ENCODE measurements around the gene SLCO6A1.

Gene SLCO6A1

DNA sequence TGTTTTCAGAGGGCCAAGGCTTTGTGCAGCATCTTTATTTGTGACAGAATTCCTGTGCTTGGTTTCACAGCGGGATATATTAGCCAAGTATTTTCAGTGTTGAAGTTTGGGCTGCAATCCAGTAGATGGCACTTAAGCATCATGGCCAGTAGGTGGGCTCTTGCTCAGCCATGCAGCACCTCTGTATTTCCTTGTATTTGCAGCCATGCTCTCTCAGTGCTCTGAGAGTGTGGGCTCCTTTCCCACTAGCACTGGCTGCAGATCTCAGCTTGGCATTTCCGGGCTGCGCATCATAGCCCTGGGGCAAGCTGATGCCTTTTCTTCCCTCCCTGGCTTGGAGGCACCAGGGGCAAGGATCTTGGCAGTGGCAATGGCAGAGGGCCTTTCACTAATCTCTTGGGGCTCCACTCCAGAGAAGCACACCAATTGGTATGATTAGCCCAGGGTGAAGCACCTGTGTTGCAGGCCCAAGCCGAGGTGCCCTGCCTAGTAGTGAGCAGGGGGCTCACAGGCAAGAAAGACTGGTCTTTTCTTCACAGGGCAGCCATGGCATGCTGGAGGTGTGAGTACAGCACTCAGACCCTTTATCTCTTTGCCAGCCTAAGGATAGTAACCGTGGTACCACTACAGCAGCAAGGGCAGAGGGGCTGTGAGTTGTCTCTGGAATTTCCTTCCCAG is 48.3 kb downstream of the SLCO6A1 start:
- no peak for DNase-seq

DNA sequence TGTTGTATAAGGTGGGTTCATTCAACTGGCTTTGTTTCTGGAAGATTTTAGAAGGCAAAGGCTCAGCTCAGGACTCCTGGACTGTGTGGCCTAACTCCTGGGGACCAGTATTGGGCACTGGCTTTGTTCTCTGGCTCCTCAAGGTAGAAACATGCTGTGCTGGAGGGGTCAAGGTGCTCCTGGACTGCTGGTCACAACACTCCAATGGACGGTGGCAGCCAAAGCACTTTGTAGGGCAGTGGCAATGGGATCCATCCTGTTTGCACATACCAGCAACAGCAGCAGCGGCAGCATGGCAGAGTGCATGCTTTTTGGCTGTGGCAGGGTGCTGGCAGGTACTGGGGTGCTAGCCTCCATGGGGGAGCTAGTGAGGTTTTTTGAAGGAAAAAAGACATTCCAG is 65.3 kb downstream of the SLCO6A1 start:
- no peak for DNase-seq

- no peak for DNase-seq
These were observed 77.2 kb downstream of the SLCO6A1 start for GRCh38 chr5:102421647-102422046.

- DNase-seq: no peak
These were observed 80.3 kb downstream of the SLCO6A1 start for GRCh38 chr5:102418531-102418930.

GRCh38 chr5:102414448-102414847 is 84.4 kb downstream of the SLCO6A1 start:
- no peak for DNase-seq

- no peak for DNase-seq
These were observed 110.6 kb downstream of the SLCO6A1 start for GRCh38 chr5:102388235-102388634.

GRCh38 chr5:102385365-102385764 is 113.4 kb downstream of the SLCO6A1 start:
- DNase-seq: no peak

DNA sequence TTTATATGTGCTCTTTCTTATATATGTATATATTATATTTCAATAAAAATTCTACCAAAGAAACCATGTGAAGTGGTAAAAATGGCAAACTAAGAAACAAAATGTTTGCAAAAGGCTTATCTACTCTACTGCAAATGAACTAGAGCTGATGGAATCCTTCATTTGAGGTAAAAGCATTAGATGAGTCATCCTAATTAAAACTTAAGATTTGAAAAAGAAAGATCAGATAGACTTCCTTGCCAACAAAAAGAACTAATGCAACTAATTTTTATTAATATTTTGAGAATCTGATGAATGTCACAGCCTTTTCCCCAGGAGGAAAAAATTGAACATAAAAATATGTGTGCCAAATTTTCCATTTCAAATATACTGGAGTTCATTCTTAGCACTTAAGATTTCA is 118.6 kb downstream of the SLCO6A1 start:
- no peak for DNase-seq

DNA sequence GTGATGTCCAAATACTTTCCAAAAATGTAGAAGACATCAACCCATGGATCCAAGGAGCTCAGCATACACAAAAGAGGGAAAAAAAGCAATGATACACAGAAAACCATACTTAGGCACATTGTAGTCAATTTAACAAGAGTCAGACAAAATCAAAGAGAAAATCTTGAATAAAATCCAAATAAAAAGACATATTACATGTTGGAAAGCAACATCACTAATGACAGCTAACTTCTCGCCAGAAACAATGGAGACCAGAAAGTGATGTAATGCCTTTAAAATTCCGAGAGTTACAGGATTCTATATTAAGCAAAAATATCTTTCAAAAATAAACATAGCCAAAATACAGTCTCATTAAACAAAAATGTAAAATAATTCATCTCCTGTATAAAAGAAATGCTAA is 122.9 kb downstream of the SLCO6A1 start:
- no peak for DNase-seq

DNA sequence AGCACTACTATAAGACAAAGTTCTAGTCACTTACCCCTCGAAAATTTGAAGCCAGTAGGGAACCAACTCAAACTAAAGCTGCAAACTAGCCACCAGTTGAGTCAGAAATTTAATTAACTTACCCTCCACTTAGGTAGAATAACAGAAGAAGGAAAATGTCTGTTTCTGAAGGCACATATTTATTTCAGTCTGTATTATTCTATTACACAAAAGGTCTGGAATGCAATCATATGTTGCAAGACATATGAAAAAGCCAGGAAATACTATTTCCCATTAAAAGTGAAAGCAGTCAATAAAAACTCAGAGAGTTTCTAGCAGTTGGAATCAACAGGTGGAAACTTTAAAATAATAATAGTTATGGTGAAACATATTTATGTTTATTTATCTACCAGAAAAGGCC is 123.5 kb downstream of the SLCO6A1 start:
- DNase-seq: no peak

- no peak for DNase-seq
These were observed 130.4 kb downstream of the SLCO6A1 start for GRCh38 chr5:102368392-102368791.

DNA sequence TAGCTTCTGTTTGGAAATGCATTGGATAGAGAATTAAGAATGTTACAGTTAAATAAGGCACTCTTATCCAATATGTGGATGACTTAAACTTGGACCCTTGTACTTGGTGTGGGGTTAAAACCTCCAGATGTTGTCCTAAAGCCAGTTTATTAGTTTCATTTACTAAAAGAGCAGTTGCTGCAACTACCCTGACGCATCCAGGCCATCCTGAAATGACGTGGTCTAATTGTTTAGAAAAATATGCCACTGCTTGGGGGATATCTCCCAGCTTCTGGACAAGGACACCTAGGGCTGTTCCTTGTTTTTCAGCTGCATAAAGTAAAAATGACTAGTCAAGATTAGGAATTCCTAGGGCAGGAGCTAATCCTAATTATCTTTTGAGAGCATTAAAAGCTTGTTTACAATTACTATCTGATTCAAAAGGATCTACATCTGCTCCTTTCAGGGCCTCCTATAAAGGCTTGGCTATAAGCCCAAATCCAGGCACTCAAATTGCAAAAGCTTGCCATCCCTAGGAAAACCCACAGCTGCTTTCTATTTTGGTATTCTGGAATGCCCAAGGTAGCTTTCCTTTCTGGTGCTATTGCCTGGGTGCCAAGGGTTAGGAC is 157.0 kb downstream of the SLCO6A1 start:
- DNase-seq: no peak

DNA sequence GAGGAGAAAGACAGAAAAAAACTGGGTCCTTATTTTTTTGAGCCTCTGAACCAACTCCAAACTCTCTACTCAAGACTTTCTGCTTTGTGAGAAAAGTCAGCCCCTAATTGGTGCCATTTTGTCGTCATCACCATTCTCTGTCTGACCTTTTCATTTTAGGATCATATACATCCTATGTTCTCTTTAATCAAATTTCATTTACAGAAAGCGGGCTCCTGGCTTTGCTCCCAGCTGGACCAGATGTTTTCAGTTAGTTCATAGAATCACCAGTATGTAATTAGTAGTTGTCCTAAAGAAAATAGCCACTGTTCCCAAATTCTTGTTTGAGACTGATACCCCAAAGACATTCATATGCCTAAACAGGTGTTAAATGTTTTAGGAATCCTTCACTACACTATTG is 174.1 kb downstream of the SLCO6A1 start:
- no peak for DNase-seq

All from activated gamma-delta T cell treated with Interleukin-2 at 50 U/mL for 16 hours (primary cell).